ENCODE measurements around the gene TBX10. TPM values are rescaled to one million over a fixed set of nuclear protein-coding genes. Genes with fewer than 3 reads are reported as not detected.
A peak's percentile ranks its signal among the peaks of the same experiment; 100 is the strongest.
"Not testable (repeated sequence)": the region's sequence is repeated elsewhere in the genome, so short reads cannot be mapped to it uniquely, and the experiment has no call there.

TBX10 gene
- total and polyA plus RNA-seq, 5 donors from 2014 or later, result not detected

- ATAC-seq (ENCODE audit: low read depth in 2 of 2), result no peak
- Histone ChIP-seq H3K4me1 (ENCODE audit: control insufficient read depth, insufficient read depth, low read length, poor library complexity, severe bottlenecking) (no peaks in the 10 kb centered on the region), H3K9me3 (ENCODE audit: control insufficient read depth in 2 of 2, low read length in 2 of 2) (no peaks in the 10 kb centered on the region), H3K36me3 (ENCODE audit: control insufficient read depth, insufficient read depth, low read length) (no peaks in the 10 kb centered on the region), H3K4me3 (ENCODE audit: low read depth, low read length) (no peak overlapping the region), H3K27me3 (ENCODE audit: control insufficient read depth, insufficient read depth, low read length) (no peaks in the 10 kb centered on the region), H3K27ac (ENCODE audit: insufficient read depth, low read length, poor library complexity, severe bottlenecking) (no peak overlapping the region)
- DNase-seq, result no peak
- peak overlapping the region in 1 of 3 donors; percentile 53 for H3K27ac Mint-ChIP-seq
- H3K9me3 Mint-ChIP-seq, result no peaks in the 10 kb centered on the region
- no peaks in the 10 kb centered on the region for H3K36me3 Mint-ChIP-seq
- H3K4me1 Mint-ChIP-seq, result peaks cover 4 to 8% (median 6%) of the 10 kb centered on the region in 4 donors
- H3K27me3 Mint-ChIP-seq, result peaks cover 10% of the 10 kb centered on the region
- no peak overlapping the region for H3K4me3 Mint-ChIP-seq
Measured at GRCh38 chr11:67662142-67662834, 22.7 kb upstream of the TBX10 start.

GRCh38 chr11:67660752-67661151 is 21.2 kb upstream of the TBX10 start:
- Mint-ChIP-seq H3K27ac (peak overlapping the region in 1 of 3 donors; percentile 74), H3K4me3 (peak overlapping the region in 1 of 4 donors; percentile 59)
- not testable (repeated sequence) for H3K36me3 Mint-ChIP-seq; ATAC-seq (ENCODE audit: low read depth in 2 of 2); H3K4me1 ChIP-seq (ENCODE audit: control insufficient read depth, insufficient read depth, low read length, poor library complexity, severe bottlenecking); H3K4me1 Mint-ChIP-seq; H3K9me3 ChIP-seq (ENCODE audit: control insufficient read depth in 2 of 2, low read length in 2 of 2); H3K27ac ChIP-seq (ENCODE audit: insufficient read depth, low read length, poor library complexity, severe bottlenecking); H3K4me3 ChIP-seq (ENCODE audit: low read depth, low read length); H3K27me3 Mint-ChIP-seq; H3K36me3 ChIP-seq (ENCODE audit: control insufficient read depth, insufficient read depth, low read length); H3K27me3 ChIP-seq (ENCODE audit: control insufficient read depth, insufficient read depth, low read length); H3K9me3 Mint-ChIP-seq; DNase-seq

- not testable (repeated sequence) for H3K4me3 ChIP-seq (ENCODE audit: low read depth, low read length); H3K27me3 Mint-ChIP-seq; H3K9me3 ChIP-seq (ENCODE audit: control insufficient read depth in 2 of 2, low read length in 2 of 2); H3K27ac Mint-ChIP-seq; H3K4me1 ChIP-seq (ENCODE audit: control insufficient read depth, insufficient read depth, low read length, poor library complexity, severe bottlenecking); DNase-seq; H3K36me3 ChIP-seq (ENCODE audit: control insufficient read depth, insufficient read depth, low read length); ATAC-seq (ENCODE audit: low read depth in 2 of 2); H3K36me3 Mint-ChIP-seq; H3K27me3 ChIP-seq (ENCODE audit: control insufficient read depth, insufficient read depth, low read length); H3K9me3 Mint-ChIP-seq; H3K27ac ChIP-seq (ENCODE audit: insufficient read depth, low read length, poor library complexity, severe bottlenecking); H3K4me3 Mint-ChIP-seq
- H3K4me1 Mint-ChIP-seq, result peaks cover 4 to 11% (median 7%) of the 10 kb centered on the region in 4 donors
Measured at GRCh38 chr11:67659651-67660165, 20.1 kb upstream of the TBX10 start.

- no peaks in the 10 kb centered on the region for H3K27me3 ChIP-seq (ENCODE audit: control insufficient read depth, insufficient read depth, low read length)
- ATAC-seq (ENCODE audit: low read depth in 2 of 2), result no peak
Measured at GRCh38 chr11:67657300-67657699, 17.7 kb upstream of the TBX10 start.

GRCh38 chr11:67656278-67656922 is 16.8 kb upstream of the TBX10 start:
- Histone ChIP-seq H3K27me3 (ENCODE audit: control insufficient read depth, insufficient read depth, low read length) (no peaks in the 10 kb centered on the region), H3K4me3 (ENCODE audit: low read depth, low read length) (no peak overlapping the region), H3K27ac (ENCODE audit: insufficient read depth, low read length, poor library complexity, severe bottlenecking) (no peak overlapping the region), H3K36me3 (ENCODE audit: control insufficient read depth, insufficient read depth, low read length) (no peaks in the 10 kb centered on the region), H3K9me3 (ENCODE audit: control insufficient read depth in 2 of 2, low read length in 2 of 2) (no peaks in the 10 kb centered on the region), H3K4me1 (ENCODE audit: control insufficient read depth, insufficient read depth, low read length, poor library complexity, severe bottlenecking) (peaks cover 4% of the 10 kb centered on the region)
- peak overlapping the region in 1 of 3 donors; percentile 36 for H3K27ac Mint-ChIP-seq
- DNase-seq, result peak in 1 of 3 donors; percentile 41
- peaks cover 4 to 11% (median 7%) of the 10 kb centered on the region in 4 donors for H3K4me1 Mint-ChIP-seq
- H3K36me3 Mint-ChIP-seq, result no peaks in the 10 kb centered on the region
- H3K9me3 Mint-ChIP-seq, result no peaks in the 10 kb centered on the region
- H3K27me3 Mint-ChIP-seq, result peaks cover 5% of the 10 kb centered on the region
- H3K4me3 Mint-ChIP-seq, result peak overlapping the region in 2 of 4 donors; percentile 63 to 65
- no peak for ATAC-seq (ENCODE audit: low read depth in 2 of 2)

More at GRCh38 chr11:67657300-67657699, 17.7 kb upstream of the TBX10 start:
- no peaks in the 10 kb centered on the region for H3K36me3 ChIP-seq (ENCODE audit: control insufficient read depth, insufficient read depth, low read length)
- peak overlapping the region in 1 of 3 donors; percentile 31 for H3K27ac Mint-ChIP-seq
- peak overlapping the region; percentile 77 for H3K4me3 ChIP-seq (ENCODE audit: low read depth, low read length)
- H3K27me3 Mint-ChIP-seq, result peaks cover 10% of the 10 kb centered on the region
- H3K4me3 Mint-ChIP-seq, result peak overlapping the region; percentile 35 to 63 (median 46)
- H3K9me3 Mint-ChIP-seq, result no peaks in the 10 kb centered on the region
- peak in 1 of 3 donors; percentile 32 for DNase-seq
- no peaks in the 10 kb centered on the region for H3K36me3 Mint-ChIP-seq
- H3K27ac ChIP-seq (ENCODE audit: insufficient read depth, low read length, poor library complexity, severe bottlenecking), result no peak overlapping the region
- H3K9me3 ChIP-seq (ENCODE audit: control insufficient read depth in 2 of 2, low read length in 2 of 2), result no peaks in the 10 kb centered on the region
- peaks cover 4% of the 10 kb centered on the region for H3K4me1 ChIP-seq (ENCODE audit: control insufficient read depth, insufficient read depth, low read length, poor library complexity, severe bottlenecking)
- H3K4me1 Mint-ChIP-seq, result peaks cover 4 to 11% (median 7%) of the 10 kb centered on the region in 4 donors

GRCh38 chr11:67654225-67654624 is 14.7 kb upstream of the TBX10 start:
- Histone ChIP-seq H3K36me3 (ENCODE audit: control insufficient read depth, insufficient read depth, low read length) (no peaks in the 10 kb centered on the region), H3K4me3 (ENCODE audit: low read depth, low read length) (no peak overlapping the region), H3K4me1 (ENCODE audit: control insufficient read depth, insufficient read depth, low read length, poor library complexity, severe bottlenecking) (peaks cover 12% of the 10 kb centered on the region), H3K27me3 (ENCODE audit: control insufficient read depth, insufficient read depth, low read length) (no peaks in the 10 kb centered on the region), H3K9me3 (ENCODE audit: control insufficient read depth in 2 of 2, low read length in 2 of 2) (no peaks in the 10 kb centered on the region), H3K27ac (ENCODE audit: insufficient read depth, low read length, poor library complexity, severe bottlenecking) (no peak overlapping the region)
- Mint-ChIP-seq H3K36me3 (no peaks in the 10 kb centered on the region), H3K4me1 (peaks cover 10 to 24% (median 19%) of the 10 kb centered on the region in 4 donors), H3K9me3 (no peaks in the 10 kb centered on the region), H3K27me3 (no peaks in the 10 kb centered on the region), H3K4me3 (peak overlapping the region in 1 of 4 donors; percentile 58), H3K27ac (no peak overlapping the region)
- no peak for DNase-seq
- no peak for ATAC-seq (ENCODE audit: low read depth in 2 of 2)

GRCh38 chr11:67652965-67653845 is 13.6 kb upstream of the TBX10 start:
- DNase-seq (no peak), ATAC-seq (ENCODE audit: low read depth in 2 of 2) (no peak)
- Mint-ChIP-seq H3K4me3 (no peak overlapping the region), H3K4me1 (peaks cover 6 to 19% (median 14%) of the 10 kb centered on the region in 4 donors), H3K27ac (no peak overlapping the region), H3K27me3 (no peaks in the 10 kb centered on the region), H3K9me3 (no peaks in the 10 kb centered on the region), H3K36me3 (no peaks in the 10 kb centered on the region)
- Histone ChIP-seq H3K9me3 (ENCODE audit: control insufficient read depth in 2 of 2, low read length in 2 of 2) (no peaks in the 10 kb centered on the region), H3K27ac (ENCODE audit: insufficient read depth, low read length, poor library complexity, severe bottlenecking) (no peak overlapping the region), H3K27me3 (ENCODE audit: control insufficient read depth, insufficient read depth, low read length) (no peaks in the 10 kb centered on the region), H3K4me1 (ENCODE audit: control insufficient read depth, insufficient read depth, low read length, poor library complexity, severe bottlenecking) (peaks cover 20% of the 10 kb centered on the region), H3K4me3 (ENCODE audit: low read depth, low read length) (no peak overlapping the region), H3K36me3 (ENCODE audit: control insufficient read depth, insufficient read depth, low read length) (no peaks in the 10 kb centered on the region)
